ENCODE data around the gene ZFYVE16. TPM values are rescaled to one million over a fixed set of nuclear protein-coding genes. Genes with fewer than 3 reads are reported as not detected.

The ZFYVE16 gene
- total RNA-seq (2022; extraction: Qiagen RNA extraction), result 11.4 to 16.5 TPM (median 12.9 TPM) in 5 replicates

DNA sequence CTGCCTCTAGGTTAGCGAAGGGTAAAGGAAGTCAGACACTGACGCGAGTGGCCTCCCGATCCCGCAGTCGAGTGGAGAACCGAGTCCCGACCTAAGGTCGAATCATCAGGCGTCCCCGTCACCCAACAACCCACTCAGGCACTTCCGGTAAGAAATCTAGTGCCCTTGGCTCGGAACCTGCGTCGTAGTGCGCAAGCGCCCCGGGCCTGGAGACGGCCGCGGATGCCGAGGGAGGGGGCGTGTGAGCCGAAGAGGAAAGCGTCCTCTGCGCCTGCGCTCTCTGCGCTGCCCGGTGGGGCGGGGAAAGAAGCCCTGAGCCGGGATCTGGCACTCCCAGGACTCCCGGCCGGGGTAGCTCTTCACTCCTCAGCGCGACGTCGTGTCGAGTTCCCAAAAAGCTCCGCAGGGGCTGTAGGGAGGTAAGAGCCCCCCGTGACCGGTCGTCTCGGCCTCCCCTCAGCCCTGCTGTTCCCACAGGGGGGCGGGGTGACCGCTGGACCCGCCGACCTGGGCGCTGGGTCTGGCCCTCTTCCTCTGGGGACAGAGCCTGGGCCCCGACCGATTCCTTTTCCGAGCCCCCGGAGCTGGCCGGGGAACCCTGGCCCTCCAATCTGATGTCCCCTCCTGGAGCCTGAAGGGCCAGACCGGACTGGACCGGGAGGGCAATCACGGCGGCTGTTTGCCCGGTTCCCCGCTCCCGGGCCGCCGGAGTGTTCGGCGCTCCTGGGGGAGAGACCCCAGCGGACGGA is at the start of gene ZFYVE16:
Gene ZFYVE16, plus strand, starts transcription at position 330 of the 749 bp plus-strand sequence. CDS start 26,084 bp downstream, outside the sequence.

DNA sequence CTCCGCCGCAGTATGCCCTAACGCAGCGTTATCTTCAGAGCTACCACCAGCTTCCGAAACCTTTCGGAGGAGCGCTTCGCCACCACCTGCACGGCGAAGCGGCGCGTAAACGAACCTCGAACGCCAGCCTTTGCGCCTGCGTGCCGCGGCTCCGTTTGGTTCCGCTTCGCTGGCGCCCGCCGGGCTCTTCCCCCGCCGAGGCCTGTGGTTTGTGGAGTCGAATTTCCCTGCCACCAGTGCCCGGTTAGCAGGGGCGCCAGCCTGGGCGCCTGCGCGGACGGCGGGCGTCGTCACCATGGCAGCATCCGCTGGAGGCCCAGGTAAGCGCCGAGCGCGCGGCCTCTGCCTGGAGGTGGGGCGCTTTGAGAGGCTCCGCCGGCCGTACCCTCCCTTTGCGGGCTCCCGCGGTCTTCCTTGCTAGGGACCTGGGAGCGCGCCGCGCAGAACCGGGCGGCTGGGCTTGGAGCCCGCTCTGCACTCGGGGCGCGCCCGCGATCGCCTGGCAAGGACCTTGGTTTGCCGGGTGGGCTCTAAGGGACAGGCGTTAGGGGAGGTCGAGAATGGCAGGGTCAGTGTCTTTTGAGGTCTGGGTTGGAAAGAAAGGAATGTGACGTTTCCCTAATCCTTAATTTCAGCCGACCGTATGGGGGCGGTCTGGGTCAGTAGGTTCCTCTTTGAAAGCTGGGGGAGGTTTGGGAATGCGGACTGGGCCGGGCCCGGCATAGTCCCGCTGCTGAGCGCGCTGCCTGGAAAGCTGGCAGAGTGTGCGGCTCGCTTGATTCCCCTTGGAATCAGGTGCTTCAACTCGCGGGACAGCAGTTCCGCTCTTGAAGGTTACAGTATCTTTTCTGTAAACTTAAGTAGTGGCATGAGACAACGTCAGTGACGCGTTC is 80.2 kb downstream of the ZFYVE16 start, which contains the start of gene FAM151B:
Gene FAM151B, plus strand, starts transcription at position 272 of the 893 bp plus-strand sequence. Its CDS starts 24 bp downstream, at position 296.

Other genes with a start within 250 kb of the ZFYVE16 start
- 5.2 to 8.0 TPM (median 6.4 TPM) in 5 replicates for gene SERINC5, start 152.0 kb upstream of the ZFYVE16 start, total RNA-seq (2022; extraction: Qiagen RNA extraction)
- gene SPZ1, start 88.1 kb upstream of the ZFYVE16 start, total RNA-seq (2022; extraction: Qiagen RNA extraction), result not detected in 5 replicates
- gene FAM151B, start 80.0 kb downstream of the ZFYVE16 start, total RNA-seq (2022; extraction: Qiagen RNA extraction), result 1.1 to 1.8 TPM (median 1.4 TPM) in 5 replicates
- 0.04 to 0.18 TPM (median 0.07 TPM) in 5 replicates for gene ANKRD34B, start 162.2 kb downstream of the ZFYVE16 start, total RNA-seq (2022; extraction: Qiagen RNA extraction)
- gene MSH3, start 246.6 kb downstream of the ZFYVE16 start, total RNA-seq (2022; extraction: Qiagen RNA extraction), result 6.8 to 9.2 TPM (median 7.5 TPM) in 5 replicates
- gene DHFR, start 246.9 kb downstream of the ZFYVE16 start, total RNA-seq (2022; extraction: Qiagen RNA extraction), result 45.3 to 70.1 TPM (median 51.8 TPM) in 5 replicates